MCF 10A (cell line): ENCODE results near the gene RNF128. TPM values are rescaled to one million over a fixed set of nuclear protein-coding genes. Genes with fewer than 3 reads are reported as not detected.

Source experiments
- BruUV-seq: library from RNA; stranded (reverse); fragments of 400-500 nt; replicated peaks from 2 replicates; lab custom pipeline; 2021; lab: Mats Ljungman, UMichigan
- CTCF ChIA-PET: fragments of 300-600 bp; sonication (Branson Sonifier 250); formaldehyde crosslinking; extraction: SDS; loops from one replicate; lab custom pipeline; 2021; ENCODE audit warnings: antibody characterized with exemption, inconsistent platforms; lab: Yijun Ruan, JAX
- POLR2A ChIA-PET: fragments of 300-600, 350-650 bp; sonication (Branson Sonifier 250); formaldehyde crosslinking; extraction: SDS; loops from one replicate; lab custom pipeline; 2020; ENCODE audit warnings: antibody characterized with exemption, inconsistent platforms; lab: Yijun Ruan, JAX
- DNase-seq: peaks from one replicate; pipeline ENCODE4 v3.0.0-alpha.2; 2018; ENCODE audit not compliant: unreplicated experiment
- H3K27ac Mint-ChIP-seq: one replicate; pipeline ENCODE4 v1.8.0; 2022; ENCODE audit warnings: mild to moderate bottlenecking, low read depth, mixed read lengths; ENCODE audit not compliant: unreplicated experiment
- H3K27me3 Mint-ChIP-seq: one replicate; pipeline ENCODE4 v1.8.0; 2022; ENCODE audit warnings: mixed read lengths; ENCODE audit not compliant: insufficient read depth, unreplicated experiment
- H3K36me3 Mint-ChIP-seq: one replicate; pipeline ENCODE4 v1.8.0; 2022; ENCODE audit warnings: mild to moderate bottlenecking, moderate library complexity, mixed read lengths; ENCODE audit not compliant: insufficient read depth, unreplicated experiment
- H3K4me1 Mint-ChIP-seq: one replicate; pipeline ENCODE4 v1.8.0; 2022; ENCODE audit warnings: mixed read lengths; ENCODE audit not compliant: insufficient read depth, unreplicated experiment
- H3K4me3 Mint-ChIP-seq: one replicate; pipeline ENCODE4 v1.8.0; 2022; ENCODE audit warnings: mild to moderate bottlenecking, moderate library complexity, mixed read lengths; ENCODE audit not compliant: unreplicated experiment
- H3K9me3 Mint-ChIP-seq: one replicate; pipeline ENCODE4 v1.8.0; 2022; ENCODE audit warnings: mixed read lengths; ENCODE audit not compliant: unreplicated experiment
- CTCF ChIP-seq: fragments of 200-600 bp; IDR thresholded peaks from one replicate; pipeline ENCODE4 v1.8.0; 2022; ENCODE audit warnings: antibody characterized with exemption, mild to moderate bottlenecking; ENCODE audit not compliant: unreplicated experiment
- intact Hi-C: fragments of 100-400 bp; cut with micrococcal nuclease; formaldehyde crosslinking; loops from 2 replicates; pipeline ENCODE4 v1.14.1; 2022
- total RNA-seq: library from RNA; stranded (reverse); gene quantifications from 2 replicates; pipeline ENCODE4 v1.2.3, GENCODE V29; 2022

The RNF128 gene
- total RNA-seq, 1 experiment from 2014 or later = 0.09 TPM

- Mint-ChIP-seq H3K9me3 (no peaks in the 10 kb centered on the region), H3K36me3 (no peaks in the 10 kb centered on the region), H3K27ac (no peak overlapping the region), H3K4me1 (no peaks in the 10 kb centered on the region), H3K4me3 (no peak overlapping the region), H3K27me3 (peaks cover 39% of the 10 kb centered on the region)
- ChIA-PET POLR2A (interaction anchor here (0.6 to 2.1 kb wide), 4 partner anchors 79 to 1226 kb away, joined by 3 to 5 read pairs (median 3); partner anchors contain the start of gene RADX), CTCF (interaction anchor here (0.6 to 1.3 kb wide), 2 partner anchors 20 to 160 kb away, joined by 4 read pairs; no protein-coding TSS in a partner anchor)
- no TSS peak for BruUV-seq
- TF ChIP-seq CTCF = no peak
- peak; percentile 16 for DNase-seq
- intact Hi-C loops = no loop called here
These were observed 53.8 kb downstream of the RNF128 start for GRCh38 chrX:106780264-106780663.

GRCh38 chrX:106780664-106781377 is 54.3 kb downstream of the RNF128 start:
- Mint-ChIP-seq H3K27me3 (peaks cover 45% of the 10 kb centered on the region), H3K27ac (no peak overlapping the region), H3K4me3 (no peak overlapping the region), H3K36me3 (no peaks in the 10 kb centered on the region), H3K9me3 (no peaks in the 10 kb centered on the region), H3K4me1 (no peaks in the 10 kb centered on the region)
- ChIA-PET CTCF (no interaction called here), POLR2A (interaction anchor here (0.8 to 2.1 kb wide), 2 partner anchors 80 to 168 kb away, joined by 3 to 5 read pairs; partner anchors contain the start of gene RADX)
- intact Hi-C loops = no loop called here
- DNase-seq = no peak
- BruUV-seq = no TSS peak
- no peak for TF ChIP-seq CTCF

- H3K36me3 Mint-ChIP-seq = no peaks in the 10 kb centered on the region
- peaks cover 58% of the 10 kb centered on the region for H3K27me3 Mint-ChIP-seq
- DNase-seq = no peak
- POLR2A ChIA-PET = no interaction called here
- intact Hi-C loops = no loop called here
- H3K4me3 Mint-ChIP-seq = no peak overlapping the region
- H3K4me1 Mint-ChIP-seq = no peaks in the 10 kb centered on the region
- no TSS peak for BruUV-seq
- H3K27ac Mint-ChIP-seq = no peak overlapping the region
- no peak for TF ChIP-seq CTCF
- no peaks in the 10 kb centered on the region for H3K9me3 Mint-ChIP-seq
- CTCF ChIA-PET = interaction anchor here (1.0 kb wide), 1 partner anchor 163 kb away, joined by 3 read pairs; no protein-coding TSS in a partner anchor
These were observed 57.2 kb downstream of the RNF128 start for GRCh38 chrX:106783716-106784115.

GRCh38 chrX:106791495-106791894 is 65.0 kb downstream of the RNF128 start:
- intact Hi-C loops = loop anchor here (1.0 to 10.0 kb wide), 4 partner anchors 310 to 617 kb away; no protein-coding TSS in a partner anchor
- CTCF ChIA-PET = interaction anchor here (0.6 to 0.7 kb wide), 2 partner anchors 87 to 311 kb away, joined by 3 to 4 read pairs; no protein-coding TSS in a partner anchor
- POLR2A ChIA-PET = no interaction called here
- Mint-ChIP-seq H3K36me3 (no peaks in the 10 kb centered on the region), H3K4me3 (no peak overlapping the region), H3K9me3 (no peaks in the 10 kb centered on the region), H3K27ac (no peak overlapping the region), H3K4me1 (no peaks in the 10 kb centered on the region), H3K27me3 (peaks cover 54% of the 10 kb centered on the region)
- peak; percentile 32 for DNase-seq
- no TSS peak for BruUV-seq
- TF ChIP-seq CTCF = peak; percentile 49
